H1 (cell line): ENCODE measurements around the gene TXNRD2. TPM values are rescaled to one million over a fixed set of nuclear protein-coding genes. Genes with fewer than 3 reads are reported as not detected.

Experiments used
- BACH1 ChIP-seq: IDR thresholded peaks from 2 replicates; pipeline ENCODE4 v1.6.1; 2012; ENCODE audit warnings: low read length, improper control_type of control experiment
- CREB1 ChIP-seq: IDR thresholded peaks from 2 replicates; pipeline ENCODE4 v1.6.1; 2012; ENCODE audit warnings: inconsistent platforms
- EZH2 ChIP-seq: fragments of 200-600 bp; sonication (generic); IDR thresholded peaks from 2 replicates; pipeline ENCODE4 v1.7.1; 2012; ENCODE audit warnings: low read depth, mild to moderate bottlenecking, moderate library complexity, low read length, inconsistent platforms; ENCODE audit not compliant: severe bottlenecking
- RFX5 ChIP-seq: IDR thresholded peaks from 2 replicates; pipeline ENCODE4 v1.6.1; 2011; ENCODE audit warnings: low read depth, low read length, improper control_type of control experiment, borderline replicate concordance
- SP2 ChIP-seq: IDR thresholded peaks from 2 replicates; pipeline ENCODE4 v1.6.1; 2012; ENCODE audit warnings: mild to moderate bottlenecking, low read length, inconsistent platforms
- polyA plus RNA-seq, 7 experiments: library from polyadenylated mRNA; depleted of rRNA in 3 of 7; stranded (reverse) in 5 of 7; unstranded in 2 of 7; fragments of >200 nt in 5 of 7; fragments of 200-250 nt in 2 of 7; gene quantifications; 1 replicate in 5 of 7; 2 replicates in 1 of 7; 4 replicates in 1 of 7; pipeline versions ENCODE4 v1.2.1 to v1.2.3, GENCODE V29; 2011 to 2013; ENCODE audit warnings: missing spikeins in 2 of 7, mixed read lengths in 2 of 7
- total RNA-seq: library from RNA; stranded (reverse); fragmentation: NEBNext Ultra II Directional; extraction: Animal tissue kit (Norgen Biotek cat#: 25700); gene quantifications from 2 replicates; pipeline ENCODE4 v1.2.1, GENCODE V29; 2021

The TXNRD2 gene
- total and polyA plus RNA-seq, 2 of the 8 experiments (the other 6 are each of a cell fraction or from before 2014, with no cell fraction given) = 14.8 to 21.9 TPM

- no peak for TF ChIP-seq RFX5
- TF ChIP-seq CREB1 = no peak
- TF ChIP-seq BACH1 = no peak
- no peak for TF ChIP-seq EZH2
- no peak for TF ChIP-seq SP2
Measured at GRCh38 chr22:19843107-19843856, 98.3 kb downstream of the TXNRD2 start (continued).
